ENCODE data around the gene ARHGAP15.
A peak's percentile ranks its signal among the peaks of the same experiment; 100 is the strongest.

ARHGAP15 gene

DNA sequence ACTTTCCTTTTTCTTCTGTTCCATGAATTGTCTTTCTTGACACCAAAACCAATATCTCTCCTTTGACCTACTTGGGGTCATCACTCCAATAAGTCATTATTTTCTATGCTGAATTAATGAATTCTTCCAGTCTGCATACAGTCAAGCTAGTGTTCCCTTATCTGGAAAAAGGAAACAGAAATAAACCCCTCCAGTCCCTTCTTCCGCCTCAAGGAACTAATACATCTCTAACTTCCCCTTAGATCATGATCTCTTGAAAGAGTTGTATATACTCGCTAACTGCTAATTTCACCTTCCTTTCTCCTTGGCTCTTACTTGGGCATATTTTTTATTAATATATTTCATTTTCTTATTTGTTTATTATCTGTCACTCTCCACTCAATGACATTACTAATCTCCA is 7.3 kb upstream of the ARHGAP15 start:
- Histone ChIP-seq H3K9me3 (no peaks in the 10 kb centered on the region), H3K27me3 (no peaks in the 10 kb centered on the region), H3K36me3 (no peaks in the 10 kb centered on the region), H3K4me1 (ENCODE audit: control insufficient read depth in 1 of 2, insufficient read depth in 1 of 2, low read depth in 1 of 2, low read length in 1 of 2) (peaks cover 38 to 48% of the 10 kb centered on the region in 2 experiments), H3K4me3 (ENCODE audit: low read depth in 1 of 2, low read length in 1 of 2) (no peak overlapping the region), H3K27ac (peak overlapping the region; percentile 47)
- no peak for TF ChIP-seq CTCF (IDR thresholded peaks at IDR 0.05)

DNA sequence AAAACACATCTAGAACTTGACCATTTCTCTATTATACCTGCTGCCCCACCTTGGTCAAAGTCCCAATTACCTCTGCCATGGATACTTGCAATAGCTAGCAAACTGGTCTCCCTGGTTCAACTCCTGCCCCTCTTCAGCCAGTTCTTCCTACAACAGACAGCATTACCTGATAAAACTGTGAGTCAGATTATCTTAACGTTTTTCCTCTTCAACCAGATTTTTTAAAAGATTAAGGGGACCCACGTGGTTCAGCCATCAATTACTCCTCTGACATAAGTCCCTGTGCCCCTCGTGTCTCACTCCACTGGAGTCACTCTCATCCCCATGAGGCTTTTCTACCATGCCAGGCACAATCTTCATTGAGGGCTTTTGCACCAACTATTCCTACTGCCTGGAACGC is 5.3 kb upstream of the ARHGAP15 start:
- Histone ChIP-seq H3K27me3 (no peaks in the 10 kb centered on the region), H3K9me3 (no peaks in the 10 kb centered on the region), H3K27ac (no peak overlapping the region), H3K36me3 (no peaks in the 10 kb centered on the region), H3K4me1 (ENCODE audit: control insufficient read depth in 1 of 2, insufficient read depth in 1 of 2, low read depth in 1 of 2, low read length in 1 of 2) (peaks cover 58 to 67% of the 10 kb centered on the region in 2 experiments), H3K4me3 (ENCODE audit: low read depth in 1 of 2, low read length in 1 of 2) (no peak overlapping the region)
- TF ChIP-seq CTCF (IDR thresholded peaks at IDR 0.05) = no peak

GRCh38 chr2:143124445-143124844 is 4.8 kb upstream of the ARHGAP15 start:
- no peaks in the 10 kb centered on the region for H3K9me3 ChIP-seq
- peaks cover 63 to 69% of the 10 kb centered on the region in 2 experiments for H3K4me1 ChIP-seq (ENCODE audit: control insufficient read depth in 1 of 2, insufficient read depth in 1 of 2, low read depth in 1 of 2, low read length in 1 of 2)
- TF ChIP-seq CTCF (IDR thresholded peaks at IDR 0.05) = no peak
- no peaks in the 10 kb centered on the region for H3K36me3 ChIP-seq
- H3K27me3 ChIP-seq = no peaks in the 10 kb centered on the region
- peak overlapping the region; percentile 54 for H3K27ac ChIP-seq
- no peak overlapping the region for H3K4me3 ChIP-seq (ENCODE audit: low read depth in 1 of 2, low read length in 1 of 2)

DNA sequence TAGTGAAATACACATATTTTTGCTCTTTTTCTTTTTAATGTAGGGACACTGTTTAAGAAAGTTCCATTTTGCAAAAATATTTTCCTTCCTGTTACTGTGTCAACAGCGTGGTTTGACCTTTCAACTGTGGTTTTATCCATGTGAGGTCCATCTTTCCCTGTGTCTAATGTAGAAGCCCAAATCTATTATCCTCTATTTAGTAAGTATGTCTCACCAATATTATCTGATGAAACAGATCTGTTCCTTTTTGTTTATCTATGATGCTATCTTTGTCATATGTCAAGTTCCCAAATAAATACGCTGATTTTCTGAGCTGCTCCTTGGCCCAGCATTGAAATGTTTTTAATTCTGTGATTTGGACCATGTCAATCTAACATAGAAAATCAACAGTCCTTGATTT is 3.5 kb upstream of the ARHGAP15 start:
- Histone ChIP-seq H3K27ac (peak overlapping the region; percentile 54), H3K4me1 (ENCODE audit: control insufficient read depth in 1 of 2, insufficient read depth in 1 of 2, low read depth in 1 of 2, low read length in 1 of 2) (peaks cover 76 to 77% of the 10 kb centered on the region in 2 experiments)
- no peak for TF ChIP-seq CTCF (IDR thresholded peaks at IDR 0.05)

GRCh38 chr2:143132355-143132754 is 3.1 kb downstream of the ARHGAP15 start:
- no peaks in the 10 kb centered on the region for H3K27me3 ChIP-seq
- no peak for TF ChIP-seq CTCF (IDR thresholded peaks at IDR 0.05)
- H3K4me3 ChIP-seq (ENCODE audit: low read depth in 1 of 2, low read length in 1 of 2) = peak overlapping the region; percentile 21 to 59
- H3K27ac ChIP-seq = peak overlapping the region; percentile 95
- no peaks in the 10 kb centered on the region for H3K9me3 ChIP-seq
- H3K4me1 ChIP-seq (ENCODE audit: control insufficient read depth in 1 of 2, insufficient read depth in 1 of 2, low read depth in 1 of 2, low read length in 1 of 2) = peaks cover 76 to 81% of the 10 kb centered on the region in 2 experiments
- H3K36me3 ChIP-seq = no peaks in the 10 kb centered on the region

More for the DNA sequence above, 3.5 kb upstream of the ARHGAP15 start:
- Histone ChIP-seq H3K4me3 (ENCODE audit: low read depth in 1 of 2, low read length in 1 of 2) (no peak overlapping the region), H3K27me3 (no peaks in the 10 kb centered on the region), H3K36me3 (no peaks in the 10 kb centered on the region), H3K9me3 (no peaks in the 10 kb centered on the region)

DNA sequence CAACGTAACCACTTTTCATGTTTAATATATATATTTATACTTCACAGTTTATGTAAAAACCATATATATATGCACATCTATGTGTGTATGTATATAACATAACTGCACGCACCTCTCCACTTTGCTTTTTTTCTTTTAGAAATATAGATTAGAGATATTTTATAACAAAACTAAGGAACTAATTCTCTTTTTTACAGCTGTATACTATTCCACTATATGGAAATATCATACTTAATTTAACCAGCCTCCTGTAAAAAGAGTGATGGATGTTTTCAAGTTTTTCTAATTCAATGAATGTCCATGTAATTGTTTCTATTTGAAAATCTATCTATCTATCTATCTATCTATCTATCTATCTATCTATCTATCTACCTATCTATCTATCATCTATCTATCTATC is 4.6 kb downstream of the ARHGAP15 start:
- Histone ChIP-seq H3K27me3 (no peaks in the 10 kb centered on the region), H3K9me3 (no peaks in the 10 kb centered on the region), H3K36me3 (no peaks in the 10 kb centered on the region), H3K27ac (peak overlapping the region; percentile 95), H3K4me3 (ENCODE audit: low read depth in 1 of 2, low read length in 1 of 2) (no peak overlapping the region), H3K4me1 (ENCODE audit: control insufficient read depth in 1 of 2, insufficient read depth in 1 of 2, low read depth in 1 of 2, low read length in 1 of 2) (peaks cover 76 to 81% of the 10 kb centered on the region in 2 experiments)
- TF ChIP-seq CTCF (IDR thresholded peaks at IDR 0.05) = no peak

Measured in neutrophil (primary cell).